H1 (cell line): ENCODE measurements around the gene CRYGS. TPM values are rescaled to one million over a fixed set of nuclear protein-coding genes. Genes with fewer than 3 reads are reported as not detected.

Experiments used
- CBX8 ChIP-seq: fragments of 300-800, 300-1000 bp; sonication (generic); IDR thresholded peaks from 2 replicates; pipeline ENCODE4 v1.7.1; 2016; ENCODE audit warnings: low read depth, low read length, borderline replicate concordance
- EP300 ChIP-seq, 2 experiments: IDR thresholded peaks; 1 replicate in 1 of 2; 2 replicates in 1 of 2; pipeline ENCODE4 v1.6.1; 2011 to 2012; ENCODE audit warnings: low read depth in 2 of 2, low read length in 2 of 2, mild to moderate bottlenecking in 2 of 2, borderline replicate concordance in 1 of 2, inconsistent platforms in 1 of 2, moderate library complexity in 1 of 2
- KDM5A ChIP-seq: fragments of 200-600 bp; IDR thresholded peaks from 2 replicates; pipeline ENCODE4 v1.7.1; 2012; ENCODE audit warnings: mild to moderate bottlenecking, low read length, inconsistent platforms, mixed read lengths
- TBP ChIP-seq: IDR thresholded peaks from 2 replicates; pipeline ENCODE4 v1.6.1; 2011; ENCODE audit warnings: low read depth, low read length, improper control_type of control experiment
- polyA plus RNA-seq, 7 experiments: library from polyadenylated mRNA; depleted of rRNA in 3 of 7; stranded (reverse) in 5 of 7; unstranded in 2 of 7; fragments of >200 nt in 5 of 7; fragments of 200-250 nt in 2 of 7; gene quantifications; 1 replicate in 5 of 7; 2 replicates in 1 of 7; 4 replicates in 1 of 7; pipeline versions ENCODE4 v1.2.1 to v1.2.3, GENCODE V29; 2011 to 2013; ENCODE audit warnings: missing spikeins in 2 of 7, mixed read lengths in 2 of 7
- total RNA-seq: library from RNA; stranded (reverse); fragmentation: NEBNext Ultra II Directional; extraction: Animal tissue kit (Norgen Biotek cat#: 25700); gene quantifications from 2 replicates; pipeline ENCODE4 v1.2.1, GENCODE V29; 2021
- TF ChIP-seq, protein P1 (sequence below): IDR thresholded peaks from 2 replicates; pipeline ENCODE4 v1.6.1; 2012; ENCODE audit warnings: inconsistent platforms

Gene CRYGS
- total and polyA plus RNA-seq, 2 of the 8 experiments (the other 6 are each of a cell fraction or from before 2014, with no cell fraction given): 1.5 to 1.8 TPM

DNA sequence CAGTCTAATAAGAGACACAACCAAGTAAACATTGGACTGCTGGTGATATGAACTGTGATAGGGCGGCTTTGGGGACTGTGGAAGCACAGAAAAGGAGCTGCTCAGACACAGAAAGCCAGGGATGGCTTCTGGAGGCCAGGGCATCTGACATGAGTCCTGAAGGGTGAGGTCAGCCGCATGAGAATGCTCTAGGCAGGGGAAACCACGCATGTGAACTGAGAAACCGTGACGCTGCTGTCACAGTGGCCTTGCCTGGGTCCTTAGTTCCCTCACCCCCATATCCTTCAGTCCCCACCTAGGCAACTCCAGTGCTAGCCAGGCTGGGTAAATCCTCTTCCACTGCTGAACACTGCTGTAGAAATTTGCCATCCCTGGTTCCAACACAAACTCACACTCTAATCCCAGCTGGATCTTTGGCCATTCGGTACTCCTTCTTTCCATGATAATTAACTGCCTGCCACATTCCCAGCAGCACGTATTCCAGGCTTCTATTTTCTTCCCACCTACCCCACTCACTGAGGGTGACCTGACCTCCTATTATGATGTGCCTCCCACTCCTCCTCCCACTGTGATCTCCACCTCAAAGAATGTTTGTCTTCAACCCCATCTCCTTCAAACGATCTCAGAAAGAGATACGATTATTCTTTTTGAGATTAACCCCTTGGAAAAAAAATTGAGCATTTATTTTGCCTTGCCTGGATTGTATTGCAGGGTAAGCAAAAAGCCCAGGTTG is 31.4 kb downstream of the CRYGS start (continued):
- TF ChIP-seq EP300 (IDR thresholded peaks at IDR 0.05; ENCODE audit: borderline replicate concordance in 1 of 2, low read depth in 2 of 2, low read length in 2 of 2) (no peak), TBP (no peak), CBX8 (no peak), KDM5A (no peak)
- TF ChIP-seq, protein P1, sequence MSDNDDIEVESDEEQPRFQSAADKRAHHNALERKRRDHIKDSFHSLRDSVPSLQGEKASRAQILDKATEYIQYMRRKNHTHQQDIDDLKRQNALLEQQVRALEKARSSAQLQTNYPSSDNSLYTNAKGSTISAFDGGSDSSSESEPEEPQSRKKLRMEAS: no peak
